ENCODE measurements around the gene DCAF6.

GRCh38 chr1:167940264-167940663 lies 3.8 kb downstream of the DCAF6 start:
- TF ChIP-seq CTCF (conservative IDR thresholded peaks at IDR 0.05; ENCODE audit: low read depth, low read length) (no peak), EZH2 (IDR thresholded peaks at IDR 0.05; ENCODE audit: borderline replicate concordance, low read depth, low read length, poor library complexity, severe bottlenecking) (no peak)
